Measurements from ENCODE around the gene SCAF1.
"Not testable (repeated sequence)": the region's sequence is repeated elsewhere in the genome, so short reads cannot be mapped to it uniquely, and the experiment has no call there.

SCAF1 gene

DNA sequence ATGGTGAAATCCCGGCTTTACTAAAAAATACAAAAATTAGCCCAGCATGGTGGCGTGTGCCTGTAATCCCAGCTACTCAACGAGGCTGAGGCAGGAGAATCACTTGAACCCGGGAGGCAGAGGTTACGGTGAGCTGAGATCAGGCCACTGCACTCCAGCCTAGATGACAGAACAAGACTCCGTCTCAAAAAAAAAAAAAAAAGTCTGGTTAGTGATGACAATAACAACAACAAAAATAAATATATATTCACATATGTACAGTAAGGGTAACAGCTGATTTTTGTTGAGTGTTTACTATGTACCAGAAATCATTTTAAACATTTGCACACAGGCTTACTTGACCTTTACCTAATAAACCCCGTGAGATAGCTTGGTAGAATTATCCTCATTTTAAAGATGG lies 25.1 kb upstream of the SCAF1 start:
- no peak for DNase-seq

DNA sequence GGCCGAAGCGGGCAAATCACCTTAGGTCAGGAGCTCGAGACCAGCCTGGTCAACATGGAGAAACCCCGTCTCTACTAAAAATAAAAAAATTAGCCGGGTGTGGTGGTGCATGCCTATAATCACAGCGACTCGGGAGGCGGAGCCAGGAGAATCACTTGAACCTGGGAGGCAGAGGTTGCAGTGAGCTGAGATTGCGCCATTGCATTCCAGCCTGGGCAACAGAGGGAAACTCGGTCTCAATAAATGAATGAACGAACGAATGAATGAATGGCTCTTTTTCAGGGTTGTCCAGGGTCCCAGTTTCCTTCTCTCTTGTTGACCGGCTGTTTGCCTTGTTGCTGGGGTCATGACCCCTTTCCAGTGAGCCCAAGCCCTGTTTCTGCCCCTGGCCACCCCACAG lies 24.1 kb upstream of the SCAF1 start:
- DNase-seq = not testable (repeated sequence)

DNA sequence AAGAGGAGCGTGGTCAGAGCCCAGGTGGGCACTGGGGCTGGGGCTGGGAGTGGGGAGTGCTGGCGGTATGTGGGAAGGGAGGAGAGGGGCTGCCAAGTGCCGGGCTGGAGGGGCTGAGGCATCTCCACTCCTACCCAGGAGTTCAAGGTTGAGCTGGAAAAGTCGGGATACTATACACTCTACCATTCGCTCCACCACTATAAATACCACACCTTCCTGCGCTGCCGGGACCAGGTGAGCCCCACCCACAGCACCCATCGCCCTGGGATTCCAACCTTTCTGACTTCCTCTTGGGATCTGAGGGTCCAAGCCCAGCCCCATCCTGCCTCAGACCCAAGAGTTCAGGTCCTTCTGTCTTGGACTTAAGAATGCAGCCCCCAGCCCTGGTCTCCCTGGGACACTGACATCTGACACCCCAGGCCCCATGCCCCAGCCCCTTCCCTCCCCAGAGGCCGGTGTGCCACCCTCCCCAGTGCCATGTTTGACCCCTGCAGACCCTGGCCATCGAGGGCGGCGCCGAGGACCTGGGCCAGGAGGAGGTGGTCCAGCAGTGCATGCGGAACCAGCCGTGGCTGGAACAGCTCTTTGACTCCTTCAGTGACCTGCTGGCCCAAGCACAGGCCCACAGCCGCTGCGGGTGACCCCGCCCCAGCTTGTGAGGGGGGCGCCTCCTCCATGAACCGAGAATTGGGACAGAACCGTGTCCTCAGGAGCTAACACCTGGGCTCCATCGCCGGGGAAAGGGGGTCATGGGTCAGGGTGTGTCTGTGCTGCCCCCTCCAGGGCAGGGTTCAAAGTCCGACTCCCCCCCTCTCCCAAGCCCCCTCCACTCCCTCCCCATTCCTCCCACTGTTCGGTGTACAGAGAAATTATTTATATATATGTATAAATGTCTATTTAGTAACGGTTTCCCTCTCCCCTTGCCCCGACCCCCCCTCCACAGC lies 16.8 kb upstream of the SCAF1 start:
- DNase-seq = no peak

DNA sequence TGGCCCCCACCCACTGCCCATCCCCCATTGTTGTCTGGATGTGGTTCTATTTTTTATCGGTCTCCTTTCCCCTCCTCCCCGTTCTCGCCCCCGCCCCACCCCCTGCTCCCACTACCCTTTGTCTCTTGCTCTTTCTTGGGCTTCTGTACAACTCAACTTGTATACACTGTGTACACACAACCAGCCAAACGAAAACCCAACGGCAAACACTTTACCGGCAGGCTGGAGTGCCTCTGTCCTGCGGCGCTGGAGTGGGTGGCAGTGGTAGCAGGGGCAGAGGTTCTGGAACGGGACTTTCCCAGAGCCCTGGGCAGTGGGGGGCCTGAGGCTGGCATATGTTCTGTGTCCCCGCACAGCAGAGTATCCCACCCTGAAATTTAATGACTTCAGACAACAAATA lies 15.8 kb upstream of the SCAF1 start:
- no peak for DNase-seq

DNA sequence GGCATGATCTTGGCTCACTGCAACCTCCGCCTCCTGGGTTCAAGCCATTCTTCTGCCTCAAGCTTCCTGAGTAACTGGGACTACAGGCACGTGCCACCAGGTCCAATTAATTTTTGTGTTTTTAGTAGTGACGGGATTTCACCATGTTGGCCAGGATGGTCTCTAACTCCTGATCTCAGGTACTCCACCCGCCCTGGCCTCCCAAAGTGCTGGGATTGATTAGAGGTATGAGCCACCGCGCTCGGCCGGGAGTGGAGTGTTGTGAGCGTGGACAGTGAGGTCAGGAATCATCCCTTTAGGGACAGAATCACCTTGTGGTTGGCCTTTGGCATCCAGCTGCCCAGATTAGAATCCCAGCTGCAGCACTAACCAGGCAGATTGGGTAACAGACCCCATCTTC lies 12.3 kb upstream of the SCAF1 start:
- DNase-seq = no peak

DNA sequence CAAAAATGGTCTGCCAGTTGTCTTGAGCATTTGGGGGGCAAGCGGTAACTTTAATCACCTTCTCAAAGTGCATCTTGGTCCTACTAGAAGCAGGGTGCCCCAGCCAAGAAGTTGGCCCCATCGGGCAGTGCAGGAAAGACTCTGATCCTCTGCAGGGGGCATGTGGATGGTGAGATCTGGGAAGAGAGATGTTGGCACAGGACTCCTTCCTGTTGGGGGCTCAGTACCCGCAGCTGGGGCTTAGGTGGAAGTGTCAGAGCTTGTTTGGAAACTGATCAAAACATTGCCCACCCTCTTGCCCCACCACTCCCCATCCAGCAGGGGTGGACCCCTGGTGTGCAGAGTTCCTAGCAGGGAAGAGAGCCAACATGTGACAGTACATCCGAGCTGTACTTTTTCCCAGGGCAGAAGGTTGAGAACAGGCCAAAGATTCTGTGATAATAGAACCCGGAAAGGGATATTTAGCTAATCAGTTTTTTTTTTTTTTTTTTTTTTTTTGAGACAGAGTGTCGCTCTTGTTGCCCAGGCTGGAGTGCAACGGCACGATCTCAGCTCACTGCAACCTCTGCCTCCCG lies 10.9 kb upstream of the SCAF1 start:
- no peak for DNase-seq

DNA sequence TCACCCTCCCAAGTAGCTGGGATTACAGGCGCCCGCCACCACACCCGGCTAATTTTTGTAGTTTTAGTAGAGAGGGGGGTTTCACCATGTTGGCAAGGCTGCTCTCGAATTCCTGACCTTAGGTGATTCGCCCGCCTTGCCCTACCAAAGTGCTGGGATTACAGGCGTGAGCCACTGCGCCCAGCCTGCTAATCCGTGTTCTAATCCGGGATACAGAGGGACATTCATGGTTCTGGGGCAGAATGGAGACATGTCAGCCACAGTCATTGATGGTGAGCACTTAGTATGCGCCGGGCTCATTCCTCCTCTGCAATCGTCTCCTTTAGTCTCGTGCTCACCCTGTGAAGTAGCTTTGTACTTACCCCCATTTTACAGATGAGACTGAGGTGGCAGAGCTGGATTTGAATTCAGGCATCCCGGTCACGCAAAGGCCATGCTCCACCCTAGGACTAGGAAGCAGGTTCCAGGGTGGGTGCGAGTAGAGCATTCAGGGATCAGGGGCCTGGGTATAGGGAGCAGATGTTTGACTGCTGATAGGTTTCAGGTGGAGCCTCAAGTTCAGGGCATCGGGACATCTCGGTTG lies 10.3 kb upstream of the SCAF1 start:
- no peak for DNase-seq

DNA sequence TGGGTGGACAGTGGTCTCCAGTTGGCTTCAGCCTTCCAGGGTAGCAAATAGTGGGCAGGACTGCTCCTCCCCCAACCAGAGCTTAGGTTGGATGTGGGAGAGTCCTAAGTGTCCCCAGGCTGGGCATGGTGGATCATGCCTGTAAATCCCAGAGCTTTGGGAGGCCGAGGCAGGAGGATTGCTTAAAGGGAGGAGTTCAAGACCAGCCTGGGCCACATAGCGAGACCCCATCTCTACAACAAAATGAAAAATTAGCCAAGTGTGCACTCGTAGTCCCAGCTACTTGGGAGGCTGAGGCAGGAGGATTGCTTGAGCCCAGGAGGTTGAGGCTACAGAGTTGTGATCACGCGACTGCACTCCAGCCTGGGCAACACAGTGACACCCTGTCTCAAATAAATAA lies 9.4 kb upstream of the SCAF1 start:
- no peak for DNase-seq

DNA sequence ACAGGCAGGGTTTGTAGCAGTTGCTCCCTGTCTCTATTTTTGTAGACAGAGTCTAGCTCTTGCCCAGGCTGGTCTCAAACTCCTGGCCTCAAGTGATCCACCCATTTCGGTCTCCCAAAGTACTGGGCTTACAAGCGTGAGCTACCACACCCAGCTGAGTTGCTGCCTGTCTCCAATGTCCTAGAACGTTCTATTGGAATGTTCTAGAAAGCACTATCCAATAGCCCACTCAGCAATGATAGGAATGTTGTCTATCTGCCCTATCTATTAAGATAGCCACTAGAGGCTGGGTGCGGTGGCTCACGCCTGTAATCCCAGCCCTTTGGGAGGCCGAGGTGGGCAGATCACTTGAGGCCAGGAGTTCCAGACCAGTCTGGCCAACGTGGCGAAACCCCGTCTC lies 8.7 kb upstream of the SCAF1 start:
- DNase-seq = not testable (repeated sequence)

DNA sequence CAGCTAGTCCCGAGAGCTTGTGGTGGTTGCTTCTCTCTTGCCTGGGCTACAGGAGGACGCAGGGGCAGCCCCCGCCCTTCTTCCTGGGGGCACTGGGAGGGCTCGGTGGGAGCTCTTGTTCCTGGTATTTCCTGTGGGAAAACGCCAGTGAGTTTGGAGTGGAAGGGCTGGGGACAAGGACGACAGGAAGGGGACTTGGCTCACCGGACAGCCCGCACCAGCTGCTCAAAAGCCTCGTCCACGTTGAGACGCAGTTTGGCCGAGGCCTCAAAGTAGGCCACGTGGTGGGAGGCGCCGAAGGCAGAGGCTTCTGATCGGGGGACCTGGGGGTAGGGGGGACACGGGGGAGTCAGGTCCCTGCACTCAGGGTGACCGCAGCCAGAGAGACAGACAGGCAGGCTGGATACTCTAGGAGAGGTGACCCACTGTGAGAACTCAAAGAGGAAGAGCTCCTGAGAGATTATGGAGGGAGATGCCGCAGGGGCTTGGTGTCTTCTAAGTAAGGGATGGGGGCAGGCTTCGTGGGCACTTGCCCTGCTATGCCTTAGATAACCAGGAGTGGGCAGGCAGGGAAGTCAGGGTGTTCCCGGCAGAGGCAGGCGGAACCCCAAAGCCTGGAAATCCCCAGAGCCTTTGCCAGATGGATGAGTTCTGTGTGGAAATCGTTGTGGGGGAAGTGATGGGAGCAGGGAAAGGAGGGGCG lies 6.3 kb upstream of the SCAF1 start:
- DNase-seq = no peak

DNA sequence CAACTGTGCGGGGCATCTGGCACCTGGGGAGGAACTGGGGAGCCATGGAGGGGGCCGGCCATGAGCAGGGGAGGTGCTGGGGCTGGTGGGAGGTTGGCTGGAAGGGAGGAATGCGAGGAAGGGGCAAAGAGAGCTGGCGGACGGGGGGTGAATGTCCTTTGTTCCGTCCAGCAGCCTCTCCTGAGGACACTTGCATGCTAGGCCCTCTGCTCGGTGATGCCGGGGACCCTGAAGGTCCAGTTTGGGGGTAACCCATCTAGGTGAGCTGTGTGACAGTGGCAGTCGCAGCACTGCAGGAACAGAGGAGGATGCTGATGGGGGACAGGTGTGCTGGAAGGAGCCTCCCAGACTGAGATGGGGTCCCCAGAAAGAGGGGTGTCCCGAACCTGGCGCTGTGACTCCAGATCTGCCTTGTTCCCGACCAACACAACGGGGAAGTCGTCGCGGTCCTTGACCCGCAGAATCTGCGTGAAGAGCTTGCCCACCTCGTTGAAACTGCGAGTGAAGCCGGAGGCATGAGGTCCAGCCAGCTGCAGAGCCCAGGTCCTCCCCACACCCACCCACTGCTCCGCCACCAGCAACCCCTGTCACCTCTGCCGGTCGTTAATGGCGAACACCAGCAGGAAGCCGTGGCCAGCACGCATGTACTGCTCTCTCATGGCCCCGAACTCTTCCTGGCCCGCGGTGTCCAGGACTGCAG lies 5.6 kb upstream of the SCAF1 start:
- no peak for DNase-seq

DNA sequence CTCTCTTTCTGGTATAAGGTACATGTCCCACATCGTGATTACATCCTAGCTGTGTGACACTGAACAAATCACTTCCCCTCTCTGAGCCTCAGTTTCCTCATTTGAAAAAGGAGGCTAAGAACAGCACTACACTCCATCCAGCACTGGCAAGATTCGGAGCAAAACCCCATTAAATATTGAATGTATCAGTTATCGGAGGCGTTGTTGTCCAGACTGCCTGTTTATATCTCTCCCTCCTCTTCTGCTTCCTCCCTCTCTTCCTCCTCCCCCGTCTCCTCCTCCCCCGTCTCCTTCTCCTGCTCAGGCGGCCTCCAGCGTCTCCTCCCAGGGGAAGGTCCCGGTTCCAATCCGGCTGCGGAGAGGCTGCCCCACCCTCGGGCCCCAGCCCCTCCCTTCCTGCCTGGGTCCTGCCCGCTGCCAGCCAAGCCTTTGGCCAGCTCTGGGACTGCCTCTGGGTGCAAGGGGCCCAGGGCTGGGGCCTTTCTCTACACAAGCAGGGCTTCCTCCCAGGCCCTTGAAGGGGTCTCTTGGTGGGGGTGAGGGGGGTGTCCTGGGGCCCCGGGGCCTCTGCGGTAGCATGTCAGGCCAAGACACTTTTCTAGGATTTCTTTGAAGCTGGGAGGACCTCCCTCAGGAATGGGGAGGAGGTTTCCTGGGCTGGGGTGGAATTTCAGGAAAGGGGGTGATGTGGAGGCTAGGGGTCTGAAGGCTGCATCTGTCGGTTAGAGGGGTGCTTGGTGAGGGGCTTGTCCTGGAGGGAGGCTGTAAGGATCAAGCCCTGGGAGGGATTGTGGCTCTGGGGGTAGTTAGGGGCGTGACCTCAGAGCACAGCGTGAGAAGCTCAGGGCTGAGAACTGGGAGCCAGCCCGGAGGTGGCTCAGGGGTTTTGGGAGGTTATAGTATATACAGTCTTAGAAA lies 3.9 kb upstream of the SCAF1 start:
- DNase-seq = no peak

DNA sequence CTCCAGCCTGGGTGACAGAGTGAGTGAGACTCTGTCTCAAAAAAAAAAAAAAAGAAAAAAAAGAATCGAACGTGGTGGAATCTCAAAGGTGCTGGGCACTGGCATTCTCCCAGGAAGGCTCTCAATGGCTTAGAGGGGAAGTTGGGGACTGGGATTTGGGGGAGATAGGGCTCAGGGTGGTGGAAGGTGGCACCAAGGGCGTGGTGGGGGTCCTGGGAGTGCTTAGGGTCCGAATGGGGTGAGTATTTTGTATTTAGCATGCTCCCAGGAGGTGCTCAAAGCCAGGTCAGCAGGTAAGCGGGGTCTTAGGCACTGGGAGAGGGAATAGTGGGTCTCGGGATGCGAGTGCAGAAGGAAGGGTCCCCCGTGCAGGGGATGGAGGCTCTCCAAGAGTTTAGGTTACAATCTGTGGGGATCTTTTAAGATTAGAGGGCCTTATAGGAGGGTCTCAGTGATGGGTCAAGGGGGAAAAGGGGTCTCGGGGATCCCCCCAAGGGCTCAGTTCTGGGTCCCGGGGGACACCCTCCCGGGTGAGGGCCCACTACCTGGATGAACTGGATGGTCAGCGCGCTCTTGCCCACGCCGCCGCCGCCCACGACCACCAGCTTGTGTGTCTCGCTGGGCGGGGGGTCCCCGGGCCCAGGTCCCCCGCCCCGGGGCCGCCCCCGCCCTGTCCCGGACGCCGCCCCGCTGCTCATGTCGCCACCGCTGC lies 2.5 kb upstream of the SCAF1 start:
- DNase-seq = no peak

DNA sequence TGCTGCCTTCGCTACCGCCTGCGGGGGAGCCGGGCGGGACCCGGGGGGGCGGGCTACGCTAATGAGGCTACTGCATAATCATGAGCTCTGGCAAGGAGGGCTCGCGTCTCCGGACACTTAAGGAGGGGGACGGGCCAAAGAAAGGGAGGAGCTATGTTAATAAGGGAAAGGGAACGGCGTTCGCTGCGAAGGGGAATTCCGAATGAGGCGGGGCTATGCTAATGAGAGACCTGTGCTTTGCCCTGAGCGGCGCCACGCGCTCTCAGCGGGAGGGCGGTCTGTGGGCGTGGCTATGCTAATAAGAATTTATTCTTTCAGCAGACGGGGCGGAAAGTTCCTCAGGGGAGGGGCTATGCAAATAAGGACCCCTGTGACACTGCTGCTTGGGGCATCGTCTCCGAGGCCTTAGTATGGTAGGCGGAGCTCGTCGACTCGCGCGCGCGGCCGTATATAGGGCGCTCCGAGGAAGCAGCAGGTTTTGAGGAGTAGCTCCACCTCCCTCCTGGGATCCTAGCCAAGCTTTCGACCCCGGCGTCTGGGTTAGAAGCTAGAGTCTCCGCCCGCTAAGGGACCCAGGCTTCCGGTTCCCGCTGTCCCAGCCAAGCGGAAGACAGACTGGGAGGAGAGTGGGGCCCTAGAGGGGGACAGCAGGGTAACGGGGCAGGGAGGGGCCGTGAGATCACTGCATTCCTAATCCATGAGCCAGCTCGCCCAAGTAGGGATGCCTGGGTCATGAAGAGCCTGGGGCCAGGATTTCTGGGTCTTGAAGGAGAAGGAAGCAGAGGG lies 1.7 kb upstream of the SCAF1 start, which contains the start of gene RRAS:
RRAS (minus strand) TSS at position 31 of the 786 bp plus-strand sequence. CDS start 45 bp downstream, outside the sequence.
- DNase-seq = peak; percentile 98

DNA sequence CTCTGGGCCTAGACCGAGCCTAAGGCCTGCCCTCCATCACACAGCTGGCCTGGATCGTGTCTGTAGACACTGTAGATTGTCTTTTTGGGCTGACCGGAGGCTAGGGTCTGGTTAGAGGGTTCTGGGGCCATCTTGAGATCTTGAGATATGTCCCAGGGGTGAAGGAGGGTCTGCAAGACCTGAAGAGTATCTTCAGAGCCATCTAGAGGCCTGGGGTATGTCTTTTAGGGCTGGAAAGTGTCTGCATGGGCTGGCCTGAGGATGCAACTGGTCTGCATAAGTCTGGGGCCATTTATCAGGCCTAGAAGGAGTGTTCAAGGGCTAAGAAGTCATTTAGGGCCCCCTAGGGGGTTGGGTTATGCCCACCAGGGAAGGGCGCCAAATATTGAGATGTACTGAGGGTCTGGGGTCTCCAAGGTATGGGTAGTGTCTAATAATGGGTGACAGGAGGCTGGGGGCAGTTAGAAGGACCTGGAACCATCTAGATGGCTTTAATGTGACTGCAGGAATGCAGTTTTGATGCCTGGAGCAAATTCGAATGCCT lies 555 bp downstream of the SCAF1 start:
- no peak for DNase-seq

DNA sequence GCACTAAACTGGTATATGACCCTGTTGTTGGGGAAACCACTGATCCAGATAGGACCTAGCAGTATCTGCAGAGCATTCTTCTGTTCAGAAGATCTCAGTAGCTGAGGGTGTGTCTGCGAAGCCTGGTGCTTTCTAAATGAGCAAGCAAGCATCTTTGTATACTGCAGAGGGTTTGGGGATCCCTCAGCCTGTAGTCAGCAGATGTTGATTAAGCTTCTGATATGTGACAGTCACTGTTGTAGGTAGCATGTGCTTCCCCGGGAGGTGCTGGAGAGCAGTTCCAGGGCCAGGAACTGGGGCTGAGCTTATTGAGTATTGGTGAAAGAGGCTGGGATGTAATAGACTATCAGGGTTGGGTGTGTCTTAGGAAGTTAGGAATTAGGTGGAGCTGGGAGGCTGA lies 1.5 kb downstream of the SCAF1 start:
- no peak for DNase-seq

DNA sequence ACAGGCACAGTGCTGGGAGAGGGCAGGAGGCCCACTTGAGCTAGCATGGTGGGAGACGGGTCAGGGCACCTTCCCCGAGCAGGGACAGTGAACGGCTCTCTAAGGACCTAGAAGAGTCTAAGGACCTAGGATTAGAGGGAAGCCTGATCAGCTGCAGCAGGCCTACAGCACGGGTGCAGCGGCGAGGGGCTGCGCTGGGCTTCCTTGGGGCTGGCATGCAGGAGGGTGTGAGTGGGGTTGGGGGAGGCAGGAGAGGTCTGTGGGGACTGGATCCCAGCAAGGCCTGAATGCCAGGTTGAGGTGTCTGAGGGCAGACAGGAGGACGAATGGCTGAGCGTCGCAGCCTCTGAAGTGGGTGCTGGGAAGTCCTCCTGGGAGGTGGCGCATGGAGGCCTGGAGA lies 3.6 kb downstream of the SCAF1 start:
- no peak for DNase-seq

DNA sequence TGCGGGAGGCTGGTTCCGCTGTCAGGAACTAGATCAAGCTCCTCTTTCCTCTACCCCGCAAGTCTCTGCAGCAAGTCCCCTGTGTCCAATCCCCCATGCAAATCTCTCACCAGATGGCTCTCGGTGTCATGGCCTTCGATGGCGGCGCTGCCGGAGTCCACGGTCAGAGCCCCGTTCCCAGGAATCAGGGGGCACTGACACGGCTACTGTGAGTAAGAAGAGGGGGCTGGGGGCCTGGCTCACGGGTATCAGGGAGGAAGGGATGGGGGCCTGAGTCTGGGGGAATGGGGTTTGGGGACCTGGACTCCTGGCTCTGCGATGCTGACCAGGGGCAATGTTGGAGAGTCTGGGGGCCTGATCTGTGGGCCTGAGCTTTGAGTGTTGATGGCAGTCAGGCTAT lies 4.0 kb downstream of the SCAF1 start:
- DNase-seq = no peak

DNA sequence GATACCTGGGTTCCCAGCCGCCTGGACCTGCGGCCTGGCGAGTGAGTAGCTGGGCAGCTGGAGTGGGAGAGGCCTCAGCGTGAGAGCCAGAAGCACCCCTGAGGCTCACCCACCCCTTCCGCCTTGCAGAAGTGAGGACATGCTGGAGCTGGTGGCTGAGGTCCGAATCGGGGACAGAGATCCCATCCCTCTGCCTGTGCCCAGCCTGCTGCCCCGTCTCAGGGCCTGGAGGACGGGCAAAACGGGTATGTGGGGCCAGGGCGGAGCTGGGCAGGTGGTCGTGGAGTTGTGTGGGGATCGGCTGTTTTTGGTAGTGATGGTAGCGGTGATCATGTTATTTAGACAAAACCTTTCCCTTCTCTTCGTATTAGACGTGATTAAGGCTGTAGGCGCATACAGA lies 4.6 kb downstream of the SCAF1 start:
- no peak for DNase-seq

Measured in midbrain (tissue), 1 donor.